CD4-positive, alpha-beta T cell treated with Interleukin-6 at 100 ng/mL for 8 hours (primary cell): ENCODE data around the gene UBXN10.

ENCODE experiments used
- DNase-seq: peaks from one replicate; pipeline ENCODE4 v3.0.0-alpha.2; 2020; ENCODE audit warnings: mixed read lengths, low spot score

The UBXN10 gene

DNA sequence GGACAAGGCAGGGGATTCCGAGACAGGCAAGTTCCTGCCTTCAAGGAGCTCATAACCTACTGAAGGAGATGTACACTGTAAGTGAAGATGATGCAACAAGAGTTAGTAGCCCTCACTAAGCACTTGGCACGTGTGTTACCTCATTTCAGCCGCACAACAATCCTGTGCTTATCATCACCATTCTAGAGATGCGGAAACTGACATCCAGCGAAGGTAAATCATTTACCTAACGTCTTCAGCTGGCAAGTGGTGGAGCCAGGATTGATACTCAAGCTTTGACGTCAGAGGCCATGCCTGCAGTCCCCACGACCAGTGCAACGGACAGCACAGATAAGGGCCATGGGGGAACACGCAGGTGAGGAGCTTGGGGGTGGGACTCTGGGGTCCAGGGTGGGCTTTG lies 2.9 kb upstream of the UBXN10 start:
- DNase-seq = no peak

GRCh38 chr1:20183616-20184271 lies 2.2 kb upstream of the UBXN10 start:
- no peak for DNase-seq

DNA sequence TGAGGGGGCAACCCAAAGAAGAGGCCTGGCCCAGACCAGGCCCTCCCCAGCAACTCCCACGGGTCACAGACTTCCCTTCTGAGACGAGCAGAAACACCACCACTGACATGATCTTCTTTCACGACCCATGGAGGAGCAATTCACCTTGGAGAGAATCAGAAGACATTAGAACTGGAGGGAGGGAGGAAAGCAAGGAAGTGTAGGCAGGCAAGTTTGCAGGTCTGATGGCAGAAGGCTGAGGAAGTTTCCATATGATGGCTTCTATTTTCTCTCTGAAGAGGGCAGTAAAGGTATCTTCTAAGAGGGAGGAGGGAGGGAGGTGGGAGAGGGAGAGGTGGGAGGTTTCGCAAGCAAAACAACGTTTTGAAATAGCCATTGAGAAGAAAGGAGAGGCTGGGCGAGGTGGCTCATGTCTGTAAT lies 1.4 kb upstream of the UBXN10 start:
- DNase-seq = no peak

DNA sequence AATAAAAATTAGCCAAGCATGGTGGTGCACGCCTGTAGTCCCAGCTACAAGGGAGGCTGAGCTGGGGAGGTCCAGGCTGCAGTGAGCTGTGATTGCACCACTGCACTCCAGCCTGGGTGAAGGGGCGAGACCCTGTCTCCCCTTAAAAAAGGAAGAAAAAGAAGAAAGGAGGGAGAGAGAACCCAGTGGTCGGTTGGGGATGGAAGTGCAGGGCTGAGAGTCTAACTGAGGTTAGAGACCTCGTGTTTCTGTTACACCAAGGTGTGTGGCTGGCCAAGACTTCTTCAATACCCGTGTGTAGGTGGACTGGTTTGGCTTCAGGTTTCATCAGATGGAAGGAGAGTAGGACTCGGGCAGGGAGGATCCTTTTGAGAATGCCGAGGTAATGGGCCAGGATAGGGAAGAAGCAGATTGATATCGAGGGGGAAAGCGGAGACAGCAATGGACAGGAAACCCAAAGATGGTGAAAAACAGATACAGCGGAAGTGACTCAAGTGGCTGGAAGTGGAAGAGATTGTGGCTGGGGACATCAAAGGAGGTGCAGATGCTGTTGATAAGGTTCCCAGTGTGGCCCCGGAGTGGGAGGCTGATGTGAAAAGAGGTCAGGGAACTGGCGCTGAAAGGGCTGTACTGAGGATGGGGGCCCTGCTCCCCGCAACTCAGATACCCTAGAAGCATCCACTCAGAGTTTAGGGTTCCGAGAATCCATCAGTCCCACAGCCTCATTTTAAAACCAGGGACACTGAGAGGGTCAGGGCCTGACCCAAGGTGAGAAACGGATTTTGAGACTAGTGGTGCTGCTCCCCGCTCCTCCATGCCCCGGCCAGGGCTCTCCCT lies 681 bp upstream of the UBXN10 start:
- peak; percentile 62 for DNase-seq

- DNase-seq = peak; percentile 22
These were observed 1.4 kb downstream of the UBXN10 start for GRCh38 chr1:20187103-20187812.

DNA sequence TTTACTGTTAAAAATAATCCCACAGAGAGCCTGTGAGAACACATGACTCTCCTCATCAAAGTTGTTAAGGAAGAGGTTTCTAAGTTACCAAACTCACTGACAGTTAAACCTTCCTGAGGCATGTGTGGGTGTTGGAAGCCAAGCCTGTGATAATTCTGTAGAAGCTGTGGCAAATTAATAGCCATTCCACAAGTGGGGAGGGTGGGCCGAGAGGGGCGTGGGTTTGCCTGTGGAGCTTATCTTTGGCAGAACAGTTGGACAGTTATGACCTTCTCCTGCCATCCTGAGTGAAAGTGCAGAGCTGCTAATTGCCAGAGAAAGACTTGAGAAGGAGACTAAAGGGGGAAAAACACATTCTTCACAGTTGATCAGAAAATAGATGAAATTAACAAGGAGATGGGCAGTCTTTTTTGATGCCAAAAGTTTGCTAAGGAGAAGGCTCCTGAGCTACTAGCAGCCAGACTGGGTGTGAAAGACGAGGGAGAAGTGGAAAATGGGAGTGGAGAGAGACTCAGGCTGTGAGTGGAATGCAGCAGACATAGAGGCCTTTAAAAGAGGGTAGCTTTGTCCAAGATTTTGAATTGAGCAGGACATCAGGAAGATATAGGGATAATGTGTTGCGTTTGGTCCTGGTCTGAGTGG lies 2.0 kb downstream of the UBXN10 start:
- DNase-seq = no peak

DNA sequence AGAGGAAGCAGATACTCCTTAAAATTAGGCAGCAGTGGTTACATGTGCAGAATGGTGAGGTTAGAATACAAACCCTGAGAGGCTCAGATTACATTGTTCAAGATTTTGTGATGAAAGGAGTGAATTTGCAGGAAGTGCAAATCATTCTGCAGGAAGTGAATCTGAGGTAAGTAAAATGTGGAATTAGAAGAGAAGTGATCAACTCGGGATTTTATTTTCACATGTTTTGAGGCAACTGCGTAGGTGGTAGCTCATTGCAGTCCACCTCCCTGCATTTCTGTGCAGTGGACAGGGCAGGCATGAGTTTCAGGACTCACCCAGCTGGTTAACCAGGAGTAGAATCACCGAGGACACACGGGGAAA lies 2.5 kb downstream of the UBXN10 start:
- no peak for DNase-seq

DNA sequence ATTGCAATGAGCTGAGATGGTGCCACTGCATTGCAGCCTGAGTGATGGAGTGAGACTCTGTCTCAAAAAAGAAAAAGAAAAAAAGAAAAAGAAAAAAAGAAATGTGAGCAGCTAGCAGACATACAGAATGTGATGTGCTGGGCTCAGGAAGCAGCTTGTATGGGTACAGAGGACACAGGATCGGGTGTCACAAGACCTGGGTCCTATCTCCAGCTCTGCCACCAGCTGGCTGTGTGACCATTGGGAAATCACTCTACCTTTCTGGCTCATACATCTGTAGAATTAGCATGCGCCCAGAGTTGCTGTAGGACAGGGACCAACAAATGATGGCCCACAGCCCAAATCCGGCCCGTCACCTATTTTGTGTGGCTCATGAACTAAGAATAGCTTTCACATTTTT lies 3.8 kb downstream of the UBXN10 start:
- no peak for DNase-seq

DNA sequence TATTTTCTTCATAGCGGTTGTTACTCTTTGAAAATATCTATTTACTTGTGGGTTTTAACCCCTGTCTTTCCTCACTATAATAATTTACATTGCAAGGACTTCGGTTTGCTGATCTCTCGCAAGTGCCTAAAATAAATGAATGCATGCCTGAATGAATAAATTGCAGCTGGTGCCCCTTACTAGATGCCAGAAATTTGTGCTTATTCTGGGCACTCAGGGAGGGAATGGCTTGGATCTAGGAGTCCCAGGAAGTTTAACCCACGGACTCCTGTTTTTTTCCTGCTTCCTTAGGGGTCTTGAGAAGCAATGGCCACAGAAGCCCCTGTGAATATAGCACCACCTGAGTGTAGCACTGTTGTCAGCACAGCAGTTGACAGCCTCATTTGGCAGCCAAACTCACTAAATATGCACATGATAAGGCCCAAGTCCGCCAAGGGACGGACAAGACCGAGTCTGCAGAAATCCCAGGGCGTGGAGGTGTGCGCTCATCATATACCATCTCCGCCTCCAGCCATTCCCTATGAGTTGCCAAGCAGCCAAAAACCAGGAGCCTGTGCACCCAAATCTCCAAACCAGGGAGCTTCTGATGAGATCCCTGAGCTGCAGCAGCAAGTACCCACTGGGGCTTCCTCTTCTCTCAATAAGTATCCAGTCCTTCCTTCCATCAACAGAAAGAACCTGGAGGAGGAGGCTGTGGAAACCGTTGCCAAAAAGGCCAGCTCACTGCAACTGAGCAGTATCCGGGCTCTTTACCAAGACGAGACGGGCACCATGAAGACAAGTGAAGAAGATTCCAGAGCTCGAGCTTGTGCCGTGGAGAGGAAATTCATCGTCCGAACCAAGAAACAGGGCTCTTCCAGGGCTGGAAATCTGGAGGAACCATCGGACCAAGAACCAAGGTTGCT lies 4.6 kb downstream of the UBXN10 start:
- DNase-seq = no peak

DNA sequence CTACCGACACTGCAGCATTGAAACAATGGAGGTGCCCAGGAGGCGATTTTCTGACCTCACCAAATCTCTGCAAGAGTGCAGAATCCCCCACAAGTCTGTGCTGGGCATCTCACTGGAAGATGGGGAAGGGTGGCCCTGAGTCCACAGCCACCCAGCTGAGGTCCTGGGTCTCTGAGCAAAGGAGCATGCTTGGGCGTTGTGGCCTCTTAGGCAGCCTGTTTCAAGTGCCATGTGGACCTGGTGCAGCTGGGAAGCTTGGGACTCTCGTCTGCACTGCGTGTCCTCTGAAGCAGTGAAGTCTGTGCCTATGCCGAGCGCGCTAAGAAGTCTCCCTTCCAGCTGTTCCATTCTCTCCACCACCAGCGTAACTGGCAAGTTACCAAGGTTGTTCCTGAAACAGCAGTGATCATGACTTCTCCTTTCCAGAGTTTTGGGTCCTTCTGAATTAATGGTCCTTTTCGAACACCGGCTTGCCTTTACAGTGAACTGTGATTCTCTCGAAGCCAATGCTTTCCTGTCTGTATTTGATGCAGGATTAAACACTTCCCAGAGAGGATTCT lies 5.5 kb downstream of the UBXN10 start:
- no peak for DNase-seq

DNA sequence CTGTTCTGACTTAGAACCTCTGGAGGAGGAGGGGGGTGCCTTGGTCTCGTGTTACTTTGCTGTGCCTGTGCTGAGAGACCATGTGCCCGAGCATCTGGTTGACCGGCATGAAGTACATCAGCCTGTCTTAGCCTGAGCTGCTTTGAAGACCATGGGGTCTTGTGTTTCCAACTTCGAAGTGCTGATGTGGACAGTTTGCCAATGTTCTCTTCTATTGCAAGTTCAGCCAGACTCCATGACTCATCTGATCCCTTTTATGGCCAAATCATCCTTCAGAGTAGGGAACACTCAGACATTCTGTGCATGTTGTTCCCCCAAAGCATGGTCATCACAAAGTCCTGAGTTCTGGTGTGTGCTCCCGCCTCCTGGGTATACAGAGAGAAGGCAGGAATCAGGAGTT lies 6.5 kb downstream of the UBXN10 start:
- DNase-seq = no peak

DNA sequence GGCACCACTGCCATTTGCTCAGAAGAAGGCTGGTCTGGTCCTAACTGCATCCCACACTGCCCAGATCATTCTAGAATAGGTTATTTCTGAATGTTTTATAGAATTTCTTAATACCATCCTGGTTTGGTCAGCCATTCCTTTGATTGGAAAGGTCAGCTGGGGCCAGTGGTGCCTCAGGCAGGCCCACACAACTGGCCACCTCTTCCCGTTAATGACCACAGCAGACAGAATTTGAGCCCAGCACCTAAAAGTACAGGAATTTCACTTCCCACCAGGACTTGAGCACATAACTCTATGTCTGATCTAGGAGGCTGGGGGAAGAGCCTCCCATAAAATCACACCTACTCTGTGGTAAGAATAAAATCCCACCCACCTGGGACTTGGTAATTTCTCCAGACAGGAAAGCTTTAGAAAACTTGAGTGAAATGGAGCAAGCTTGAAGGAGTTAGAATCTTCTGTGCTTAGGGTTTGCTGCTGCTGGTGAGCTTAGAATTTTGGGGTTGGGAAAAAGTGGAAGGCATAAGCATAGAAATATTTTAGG lies 7.0 kb downstream of the UBXN10 start:
- no peak for DNase-seq

GRCh38 chr1:20194224-20194623 lies 8.3 kb downstream of the UBXN10 start:
- no peak for DNase-seq

DNA sequence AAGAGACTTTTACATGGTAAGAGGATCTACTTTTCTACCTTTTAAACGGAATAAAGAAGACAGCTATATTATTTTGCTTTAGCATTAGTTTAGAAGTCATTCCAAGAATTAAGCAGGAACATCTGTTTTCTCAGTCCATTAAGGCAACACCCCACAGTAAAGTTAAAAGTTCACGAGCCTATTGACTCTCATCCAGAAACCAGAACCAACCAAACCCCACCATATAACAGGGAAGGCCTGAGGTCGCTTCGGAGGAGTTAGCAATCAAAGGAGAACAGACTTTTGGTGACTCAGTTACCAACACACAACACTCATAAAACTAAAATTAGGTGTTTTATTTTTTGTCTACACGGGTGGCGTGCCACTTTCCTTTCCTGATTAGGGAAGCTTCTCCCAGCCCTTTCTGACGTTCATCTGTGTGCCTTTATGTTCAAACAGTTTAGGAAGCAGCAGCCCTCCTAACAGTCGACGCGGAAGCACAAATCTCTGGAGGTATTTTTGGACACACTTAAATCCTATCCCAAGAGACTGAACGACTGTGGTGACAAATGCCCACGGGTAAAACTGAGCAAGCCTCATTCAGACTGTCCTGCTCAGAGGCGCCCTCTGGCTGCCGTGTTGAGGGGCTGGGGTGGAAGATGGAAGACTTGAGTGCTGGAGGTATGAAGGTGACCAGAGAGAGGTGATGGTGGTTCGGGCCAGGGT lies 9.0 kb downstream of the UBXN10 start:
- DNase-seq = peak; percentile 63

DNA sequence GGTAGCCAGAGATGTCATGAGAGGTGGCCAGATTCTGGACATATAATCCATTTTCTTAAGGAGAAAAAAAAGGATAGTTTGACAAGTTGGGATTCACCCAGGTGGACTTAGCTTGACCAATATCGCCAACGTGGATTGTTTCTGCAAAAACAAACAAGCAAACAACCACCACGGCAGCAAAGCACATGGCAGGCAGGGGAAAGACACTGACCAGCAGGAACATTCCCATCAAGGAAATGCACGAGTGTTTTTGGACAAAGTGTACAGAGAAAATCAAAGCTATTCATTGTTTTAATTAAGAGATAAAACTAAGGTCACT lies 9.5 kb downstream of the UBXN10 start:
- DNase-seq = no peak

- no peak for DNase-seq
These were observed 11.5 kb downstream of the UBXN10 start for GRCh38 chr1:20197329-20197791.

GRCh38 chr1:20198296-20198695 lies 12.4 kb downstream of the UBXN10 start:
- DNase-seq = no peak

DNA sequence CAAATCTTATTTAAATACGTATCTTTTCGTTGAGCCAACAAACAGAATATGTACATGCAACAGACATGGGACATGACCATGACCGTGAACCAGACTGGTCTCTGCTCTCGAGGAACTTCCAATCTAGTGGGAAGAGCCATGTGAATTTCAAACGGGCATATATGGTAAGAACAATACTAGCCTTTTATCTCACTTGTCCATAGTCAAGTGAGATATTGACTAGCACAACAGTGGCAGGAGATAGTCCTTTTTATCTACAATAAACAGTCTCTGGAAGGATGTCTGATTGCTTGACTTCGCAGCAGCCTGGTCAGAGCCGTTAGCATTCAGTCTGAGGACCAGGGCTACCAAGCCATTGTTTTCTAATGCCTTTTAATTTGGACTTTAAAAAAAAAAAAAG lies 13.0 kb downstream of the UBXN10 start:
- DNase-seq = no peak

DNA sequence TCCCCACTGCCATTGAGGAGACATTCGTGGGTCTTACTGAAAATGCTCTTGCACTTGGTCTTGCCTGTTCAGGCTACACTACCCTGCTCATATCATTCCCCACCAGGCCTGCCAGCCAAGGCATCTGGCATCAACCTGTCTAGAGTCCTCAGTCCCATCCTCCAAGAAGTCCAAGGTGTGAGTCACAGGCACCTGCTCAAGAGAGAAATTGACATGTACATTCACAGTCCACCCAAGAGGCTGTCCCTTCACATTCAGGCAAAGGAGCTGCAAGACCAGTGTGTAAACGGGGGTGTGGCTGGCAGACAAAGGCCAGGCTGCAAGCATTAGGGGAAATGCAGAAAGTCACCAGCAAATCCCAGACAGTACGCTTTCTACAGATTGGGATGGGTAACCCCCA lies 13.5 kb downstream of the UBXN10 start:
- no peak for DNase-seq

DNA sequence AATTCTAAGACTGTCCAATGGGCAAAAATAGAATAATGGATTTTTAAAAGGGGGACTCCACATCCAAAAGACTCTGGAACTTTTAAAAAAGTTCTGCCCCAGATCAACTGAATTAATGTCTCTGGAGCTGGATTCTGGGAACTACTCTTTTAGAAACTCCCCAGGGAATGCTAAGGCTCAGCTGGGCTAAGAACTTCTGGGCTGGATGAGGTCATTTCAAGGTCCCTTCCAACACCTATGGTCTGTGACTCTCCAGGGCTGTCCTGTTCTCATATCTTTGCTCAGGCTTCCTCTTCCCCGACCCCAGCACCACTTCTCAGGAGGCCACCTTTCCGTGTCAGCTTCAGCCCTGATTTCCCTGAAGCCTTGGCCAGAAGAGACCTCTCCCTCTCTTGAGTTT lies 13.9 kb downstream of the UBXN10 start:
- DNase-seq = no peak
